GM18951 (cell line): ENCODE data around the gene NEB.
"Not testable (repeated sequence)": the region's sequence is repeated elsewhere in the genome, so short reads cannot be mapped to it uniquely, and the experiment has no call there.

Source experiments
- POLR2A ChIP-seq: IDR thresholded peaks from 4 replicates; pipeline ENCODE4 v1.6.1; 2011; ENCODE audit warnings: mild to moderate bottlenecking; ENCODE audit not compliant: insufficient read length, insufficient read depth; ENCODE audit errors: extremely low read depth
- in situ Hi-C: fragments of 300-500 bp; cut with MboI; formaldehyde crosslinking; loops from one replicate; pipeline ENCODE4 v1.12.0; 2022; ENCODE audit warnings: low sequenced_read_pairs, mixed read lengths, inconsistent platforms; ENCODE audit not compliant: unreplicated experiment

The NEB gene

GRCh38 chr2:151577116-151577515 lies 157.2 kb downstream of the NEB start:
- in situ Hi-C loops: no loop called here
- TF ChIP-seq POLR2A: no peak

GRCh38 chr2:151576080-151576479 lies 158.2 kb downstream of the NEB start:
- no peak for TF ChIP-seq POLR2A
- in situ Hi-C loops: no loop called here

- in situ Hi-C loops: no loop called here
- no peak for TF ChIP-seq POLR2A
These were observed 158.9 kb downstream of the NEB start for GRCh38 chr2:151575338-151575737.

- in situ Hi-C loops: no loop called here
These were observed 164.1 kb downstream of the NEB start for GRCh38 chr2:151570191-151570590.

GRCh38 chr2:151569167-151569566 lies 165.1 kb downstream of the NEB start:
- TF ChIP-seq POLR2A: no peak
- in situ Hi-C loops: no loop called here

More at GRCh38 chr2:151570191-151570590, 164.1 kb downstream of the NEB start:
- TF ChIP-seq POLR2A: no peak

GRCh38 chr2:151568501-151568900 lies 165.8 kb downstream of the NEB start:
- TF ChIP-seq POLR2A: no peak
- in situ Hi-C loops: no loop called here

GRCh38 chr2:151567006-151567405 lies 167.3 kb downstream of the NEB start:
- no peak for TF ChIP-seq POLR2A

GRCh38 chr2:151562398-151562797 lies 171.9 kb downstream of the NEB start:
- TF ChIP-seq POLR2A: no peak
- in situ Hi-C loops: no loop called here

More at GRCh38 chr2:151567006-151567405, 167.3 kb downstream of the NEB start:
- in situ Hi-C loops: no loop called here

- no peak for TF ChIP-seq POLR2A
- in situ Hi-C loops: no loop called here
These were observed 174.0 kb downstream of the NEB start for GRCh38 chr2:151560289-151560688.

- in situ Hi-C loops: not testable (repeated sequence)
These were observed 174.8 kb downstream of the NEB start for GRCh38 chr2:151559431-151559830.

- in situ Hi-C loops: not testable (repeated sequence)
These were observed 176.4 kb downstream of the NEB start for GRCh38 chr2:151557883-151558282.

- in situ Hi-C loops: no loop called here
These were observed 178.2 kb downstream of the NEB start for GRCh38 chr2:151556121-151556520.

GRCh38 chr2:151552287-151552686 lies 182.0 kb downstream of the NEB start:
- in situ Hi-C loops: no loop called here

More at GRCh38 chr2:151556121-151556520, 178.2 kb downstream of the NEB start:
- TF ChIP-seq POLR2A: no peak

GRCh38 chr2:151551556-151551955 lies 182.7 kb downstream of the NEB start:
- TF ChIP-seq POLR2A: no peak
- in situ Hi-C loops: no loop called here

More at GRCh38 chr2:151552287-151552686, 182.0 kb downstream of the NEB start:
- TF ChIP-seq POLR2A: no peak

- in situ Hi-C loops: no loop called here
- TF ChIP-seq POLR2A: no peak
These were observed 185.1 kb downstream of the NEB start for GRCh38 chr2:151549191-151549590.
